K562 (cell line): Measurements from ENCODE around the gene BNIP3. TPM values are rescaled to one million over a fixed set of nuclear protein-coding genes. Genes with fewer than 3 reads are reported as not detected.
A peak's percentile ranks its signal among the peaks of the same experiment; 100 is the strongest.

ENCODE experiments used
- CREM ChIP-seq: IDR thresholded peaks from 2 replicates; pipeline ENCODE4 v1.6.1; 2014; ENCODE audit warnings: antibody characterized with exemption, low read depth
- VEZF1 ChIP-seq: fragments of 200-800 bp; sonication (Bioruptor generic); IDR thresholded peaks from 2 replicates; pipeline ENCODE4 v1.6.1; 2017; ENCODE audit warnings: missing genetic modification characterization, missing compliant biosample characterization
- ZBTB1 ChIP-seq: sonication (generic); formaldehyde crosslinking; IDR thresholded peaks from 2 replicates; pipeline ENCODE4 v1.8.1; 2023; ENCODE audit warnings: missing genetic modification reagents, low read depth, mild to moderate bottlenecking, borderline replicate concordance
- polyA plus RNA-seq, 8 experiments: library from polyadenylated mRNA; depleted of rRNA in 4 of 8; stranded (reverse) in 5 of 8; unstranded in 3 of 8; fragments of >200 nt; fragmentation: Nextera tagmentation in 2 of 8; fragmentation: Illumina TruSeq in 1 of 8; extraction: Ambion mirVana in 2 of 8; extraction: Trizol in 1 of 8; gene quantifications; 2 replicates each; pipeline versions ENCODE4 v1.2.1 to v1.2.3, GENCODE V29; 2011 to 2014; ENCODE audit warnings: inconsistent platforms in 1 of 8, missing spikeins in 1 of 8
- total RNA-seq, 7 experiments: library from RNA; depleted of rRNA in 6 of 7; stranded (reverse); fragments of >200 nt in 6 of 7; fragmentation: Illumina TruSeq in 2 of 7; extraction: Trizol in 2 of 7; gene quantifications; 2 replicates each; pipeline versions ENCODE4 v1.2.1 to v1.2.3, GENCODE V29; 2011 to 2021; ENCODE audit warnings: low replicate concordance in 1 of 7
- TF ChIP-seq, protein P1 (sequence below): fragments of 250-450 bp; sonication (Bioruptor Pico); IDR thresholded peaks from 2 replicates; pipeline ENCODE4 v1.8.0; 2022; ENCODE audit warnings: inconsistent platforms
- TF ChIP-seq, protein P2 (sequence below): fragments of 250-450 bp; sonication (Bioruptor Pico); IDR thresholded peaks from 2 replicates; pipeline ENCODE4 v1.5.1; 2021; ENCODE audit warnings: mild to moderate bottlenecking
- TF ChIP-seq, protein P3 (sequence below), 2 experiments: fragments of 450-650 bp in 1 of 2; sonication (generic) in 1 of 2; formaldehyde crosslinking in 1 of 2; IDR thresholded peaks; 2 replicates each; pipeline versions ENCODE4 v1.7.1 to v1.9.0; 2016 to 2022; ENCODE audit warnings: inconsistent platforms in 1 of 2, mild to moderate bottlenecking in 1 of 2, missing genetic modification reagents in 1 of 2
- TF ChIP-seq, protein P4 (sequence below): fragments of 450-650 bp; formaldehyde crosslinking; IDR thresholded peaks from 2 replicates; pipeline ENCODE4 v1.4.0; 2020; ENCODE audit warnings: mild to moderate bottlenecking, moderate library complexity

Gene BNIP3
- total and polyA plus RNA-seq, 9 of the 15 experiments (the other 6 are each of a cell fraction or from before 2014, with no cell fraction given): 9.2 to 119 (median 42.2) TPM

GRCh38 chr10:131981429-131982184, at the start of gene BNIP3 (continued):
- TF ChIP-seq, protein P1, sequence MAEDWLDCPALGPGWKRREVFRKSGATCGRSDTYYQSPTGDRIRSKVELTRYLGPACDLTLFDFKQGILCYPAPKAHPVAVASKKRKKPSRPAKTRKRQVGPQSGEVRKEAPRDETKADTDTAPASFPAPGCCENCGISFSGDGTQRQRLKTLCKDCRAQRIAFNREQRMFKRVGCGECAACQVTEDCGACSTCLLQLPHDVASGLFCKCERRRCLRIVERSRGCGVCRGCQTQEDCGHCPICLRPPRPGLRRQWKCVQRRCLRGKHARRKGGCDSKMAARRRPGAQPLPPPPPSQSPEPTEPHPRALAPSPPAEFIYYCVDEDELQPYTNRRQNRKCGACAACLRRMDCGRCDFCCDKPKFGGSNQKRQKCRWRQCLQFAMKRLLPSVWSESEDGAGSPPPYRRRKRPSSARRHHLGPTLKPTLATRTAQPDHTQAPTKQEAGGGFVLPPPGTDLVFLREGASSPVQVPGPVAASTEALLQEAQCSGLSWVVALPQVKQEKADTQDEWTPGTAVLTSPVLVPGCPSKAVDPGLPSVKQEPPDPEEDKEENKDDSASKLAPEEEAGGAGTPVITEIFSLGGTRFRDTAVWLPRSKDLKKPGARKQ (CRISPR knock-in tag): no peak
- TF ChIP-seq, protein P2, sequence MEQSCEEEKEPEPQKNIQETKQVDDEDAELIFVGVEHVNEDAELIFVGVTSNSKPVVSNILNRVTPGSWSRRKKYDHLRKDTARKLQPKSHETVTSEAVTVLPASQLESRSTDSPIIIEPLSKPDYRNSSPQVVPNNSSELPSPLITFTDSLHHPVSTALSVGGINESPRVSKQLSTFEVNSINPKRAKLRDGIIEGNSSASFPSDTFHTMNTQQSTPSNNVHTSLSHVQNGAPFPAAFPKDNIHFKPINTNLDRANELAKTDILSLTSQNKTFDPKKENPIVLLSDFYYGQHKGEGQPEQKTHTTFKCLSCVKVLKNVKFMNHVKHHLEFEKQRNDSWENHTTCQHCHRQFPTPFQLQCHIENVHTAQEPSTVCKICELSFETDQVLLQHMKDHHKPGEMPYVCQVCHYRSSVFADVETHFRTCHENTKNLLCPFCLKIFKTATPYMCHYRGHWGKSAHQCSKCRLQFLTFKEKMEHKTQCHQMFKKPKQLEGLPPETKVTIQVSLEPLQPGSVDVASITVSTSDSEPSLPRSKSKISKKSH (CRISPR knock-in tag): no peak
- TF ChIP-seq VEZF1 (CRISPR knock-in tag): peak; percentile 80
- TF ChIP-seq, protein P3, sequence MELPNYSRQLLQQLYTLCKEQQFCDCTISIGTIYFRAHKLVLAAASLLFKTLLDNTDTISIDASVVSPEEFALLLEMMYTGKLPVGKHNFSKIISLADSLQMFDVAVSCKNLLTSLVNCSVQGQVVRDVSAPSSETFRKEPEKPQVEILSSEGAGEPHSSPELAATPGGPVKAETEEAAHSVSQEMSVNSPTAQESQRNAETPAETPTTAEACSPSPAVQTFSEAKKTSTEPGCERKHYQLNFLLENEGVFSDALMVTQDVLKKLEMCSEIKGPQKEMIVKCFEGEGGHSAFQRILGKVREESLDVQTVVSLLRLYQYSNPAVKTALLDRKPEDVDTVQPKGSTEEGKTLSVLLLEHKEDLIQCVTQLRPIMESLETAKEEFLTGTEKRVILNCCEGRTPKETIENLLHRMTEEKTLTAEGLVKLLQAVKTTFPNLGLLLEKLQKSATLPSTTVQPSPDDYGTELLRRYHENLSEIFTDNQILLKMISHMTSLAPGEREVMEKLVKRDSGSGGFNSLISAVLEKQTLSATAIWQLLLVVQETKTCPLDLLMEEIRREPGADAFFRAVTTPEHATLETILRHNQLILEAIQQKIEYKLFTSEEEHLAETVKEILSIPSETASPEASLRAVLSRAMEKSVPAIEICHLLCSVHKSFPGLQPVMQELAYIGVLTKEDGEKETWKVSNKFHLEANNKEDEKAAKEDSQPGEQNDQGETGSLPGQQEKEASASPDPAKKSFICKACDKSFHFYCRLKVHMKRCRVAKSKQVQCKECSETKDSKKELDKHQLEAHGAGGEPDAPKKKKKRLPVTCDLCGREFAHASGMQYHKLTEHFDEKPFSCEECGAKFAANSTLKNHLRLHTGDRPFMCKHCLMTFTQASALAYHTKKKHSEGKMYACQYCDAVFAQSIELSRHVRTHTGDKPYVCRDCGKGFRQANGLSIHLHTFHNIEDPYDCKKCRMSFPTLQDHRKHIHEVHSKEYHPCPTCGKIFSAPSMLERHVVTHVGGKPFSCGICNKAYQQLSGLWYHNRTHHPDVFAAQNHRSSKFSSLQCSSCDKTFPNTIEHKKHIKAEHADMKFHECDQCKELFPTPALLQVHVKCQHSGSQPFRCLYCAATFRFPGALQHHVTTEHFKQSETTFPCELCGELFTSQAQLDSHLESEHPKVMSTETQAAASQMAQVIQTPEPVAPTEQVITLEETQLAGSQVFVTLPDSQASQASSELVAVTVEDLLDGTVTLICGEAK (IDR thresholded peaks at IDR 0.05): peak; percentile 10; the same call in 1 of the 2 replicates
- TF ChIP-seq, protein P3 (CRISPR knock-in tag; IDR thresholded peaks at IDR 0.05): no peak
- TF ChIP-seq CREM: 0 out of 2 replicates have a peak, but pooled peaks have one; percentile 19
- TF ChIP-seq ZBTB1: peak; percentile 93
- TF ChIP-seq, protein P4, sequence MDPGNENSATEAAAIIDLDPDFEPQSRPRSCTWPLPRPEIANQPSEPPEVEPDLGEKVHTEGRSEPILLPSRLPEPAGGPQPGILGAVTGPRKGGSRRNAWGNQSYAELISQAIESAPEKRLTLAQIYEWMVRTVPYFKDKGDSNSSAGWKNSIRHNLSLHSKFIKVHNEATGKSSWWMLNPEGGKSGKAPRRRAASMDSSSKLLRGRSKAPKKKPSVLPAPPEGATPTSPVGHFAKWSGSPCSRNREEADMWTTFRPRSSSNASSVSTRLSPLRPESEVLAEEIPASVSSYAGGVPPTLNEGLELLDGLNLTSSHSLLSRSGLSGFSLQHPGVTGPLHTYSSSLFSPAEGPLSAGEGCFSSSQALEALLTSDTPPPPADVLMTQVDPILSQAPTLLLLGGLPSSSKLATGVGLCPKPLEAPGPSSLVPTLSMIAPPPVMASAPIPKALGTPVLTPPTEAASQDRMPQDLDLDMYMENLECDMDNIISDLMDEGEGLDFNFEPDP (CRISPR knock-in tag): no peak
